ENCODE data around the gene SHPK.
"Not testable (repeated sequence)": the region's sequence is repeated elsewhere in the genome, so short reads cannot be mapped to it uniquely, and the experiment has no call there.

DNA sequence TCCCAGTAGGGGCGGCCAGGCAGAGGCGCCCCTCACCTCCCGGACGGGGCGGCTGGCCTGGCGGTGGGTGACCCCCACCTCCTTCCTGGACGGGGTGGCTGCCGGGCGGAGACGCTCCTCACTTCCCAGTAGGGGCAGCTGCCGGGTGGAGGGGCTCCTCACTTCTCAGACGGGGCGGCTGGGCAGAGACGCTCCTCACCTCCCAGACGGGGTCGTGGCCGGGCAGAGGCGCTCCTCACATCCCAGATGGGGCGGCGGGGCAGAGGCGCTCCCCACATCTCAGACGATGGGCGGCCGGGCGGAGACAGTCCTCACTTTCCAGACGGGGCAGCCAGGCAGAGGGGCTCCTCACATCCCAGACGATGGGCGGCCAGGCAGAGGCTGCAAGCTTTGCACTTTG, 71.8 kb downstream of the SHPK start:
- TF ChIP-seq, protein P1, sequence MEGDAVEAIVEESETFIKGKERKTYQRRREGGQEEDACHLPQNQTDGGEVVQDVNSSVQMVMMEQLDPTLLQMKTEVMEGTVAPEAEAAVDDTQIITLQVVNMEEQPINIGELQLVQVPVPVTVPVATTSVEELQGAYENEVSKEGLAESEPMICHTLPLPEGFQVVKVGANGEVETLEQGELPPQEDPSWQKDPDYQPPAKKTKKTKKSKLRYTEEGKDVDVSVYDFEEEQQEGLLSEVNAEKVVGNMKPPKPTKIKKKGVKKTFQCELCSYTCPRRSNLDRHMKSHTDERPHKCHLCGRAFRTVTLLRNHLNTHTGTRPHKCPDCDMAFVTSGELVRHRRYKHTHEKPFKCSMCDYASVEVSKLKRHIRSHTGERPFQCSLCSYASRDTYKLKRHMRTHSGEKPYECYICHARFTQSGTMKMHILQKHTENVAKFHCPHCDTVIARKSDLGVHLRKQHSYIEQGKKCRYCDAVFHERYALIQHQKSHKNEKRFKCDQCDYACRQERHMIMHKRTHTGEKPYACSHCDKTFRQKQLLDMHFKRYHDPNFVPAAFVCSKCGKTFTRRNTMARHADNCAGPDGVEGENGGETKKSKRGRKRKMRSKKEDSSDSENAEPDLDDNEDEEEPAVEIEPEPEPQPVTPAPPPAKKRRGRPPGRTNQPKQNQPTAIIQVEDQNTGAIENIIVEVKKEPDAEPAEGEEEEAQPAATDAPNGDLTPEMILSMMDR (tag by site-specific recombination; IDR thresholded peaks at IDR 0.05), result not testable (repeated sequence)
- not testable (repeated sequence) for TF ChIP-seq ZNF76 (tag by site-specific recombination; IDR thresholded peaks at IDR 0.05; ENCODE audit: borderline replicate concordance, low read depth); ZNF585B (tag by site-specific recombination; IDR thresholded peaks at IDR 0.05); ZNF350 (tag by site-specific recombination; IDR thresholded peaks at IDR 0.05); ZNF24 (tag by site-specific recombination; IDR thresholded peaks at IDR 0.05); BCL11A (tag by site-specific recombination; IDR thresholded peaks at IDR 0.05; ENCODE audit: low read depth)
- TF ChIP-seq, protein P2, sequence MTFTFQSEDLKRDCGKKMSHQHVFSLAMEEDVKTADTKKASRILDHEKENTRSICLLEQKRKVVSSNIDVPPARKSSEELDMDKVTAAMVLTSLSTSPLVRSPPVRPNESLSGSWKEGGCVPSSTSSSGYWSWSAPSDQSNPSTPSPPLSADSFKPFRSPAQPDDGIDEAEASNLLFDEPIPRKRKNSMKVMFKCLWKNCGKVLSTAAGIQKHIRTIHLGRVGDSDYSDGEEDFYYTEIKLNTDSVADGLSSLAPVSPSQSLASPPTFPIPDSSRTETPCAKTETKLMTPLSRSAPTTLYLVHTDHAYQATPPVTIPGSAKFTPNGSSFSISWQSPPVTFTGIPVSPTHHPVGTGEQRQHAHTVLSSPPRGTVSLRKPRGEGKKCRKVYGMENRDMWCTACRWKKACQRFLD (tag by site-specific recombination; IDR thresholded peaks at IDR 0.05), result not testable (repeated sequence)
- TF ChIP-seq, protein P3, sequence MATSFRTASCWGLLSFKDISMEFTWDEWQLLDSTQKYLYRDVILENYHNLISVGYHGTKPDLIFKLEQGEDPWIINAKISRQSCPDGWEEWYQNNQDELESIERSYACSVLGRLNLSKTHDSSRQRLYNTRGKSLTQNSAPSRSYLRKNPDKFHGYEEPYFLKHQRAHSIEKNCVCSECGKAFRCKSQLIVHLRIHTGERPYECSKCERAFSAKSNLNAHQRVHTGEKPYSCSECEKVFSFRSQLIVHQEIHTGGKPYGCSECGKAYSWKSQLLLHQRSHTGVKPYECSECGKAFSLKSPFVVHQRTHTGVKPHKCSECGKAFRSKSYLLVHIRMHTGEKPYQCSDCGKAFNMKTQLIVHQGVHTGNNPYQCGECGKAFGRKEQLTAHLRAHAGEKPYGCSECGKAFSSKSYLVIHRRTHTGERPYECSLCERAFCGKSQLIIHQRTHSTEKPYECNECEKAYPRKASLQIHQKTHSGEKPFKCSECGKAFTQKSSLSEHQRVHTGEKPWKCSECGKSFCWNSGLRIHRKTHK (tag by site-specific recombination; IDR thresholded peaks at IDR 0.05), result not testable (repeated sequence)

Data from HEK293 (cell line).